CD8-positive, alpha-beta memory T cell (primary cell): ENCODE data around the gene MAML2. TPM values are rescaled to one million over a fixed set of nuclear protein-coding genes. Genes with fewer than 3 reads are reported as not detected.
A peak's percentile ranks its signal among the peaks of the same experiment; 100 is the strongest.

Experiments used
- CTCF ChIA-PET: fragments of 350-600 bp; sonication (Branson Sonifier 250); formaldehyde crosslinking; loops from one replicate; lab custom pipeline; 2021; ENCODE audit warnings: antibody characterized with exemption; lab: Charles Lee
- POLR2A ChIA-PET: fragments of 350-600 bp; sonication (Branson Sonifier 250); formaldehyde crosslinking; loops from one replicate; lab custom pipeline; 2021; ENCODE audit warnings: antibody characterized with exemption; lab: Charles Lee
- DNase-seq, 5 donors: peaks; one replicate each; pipeline versions ENCODE4 v3.0.0 to v3.0.0-alpha.2; 2020 to 2022; ENCODE audit warnings: mixed read lengths in 1 of 5
- H3K27ac ChIP-seq: one replicate; pipeline ENCODE4 v1.7.0; 2013; ENCODE audit warnings: low read depth, mild to moderate bottlenecking, low read length, moderate library complexity
- H3K27me3 ChIP-seq: 2 replicates; pipeline ENCODE4 v1.7.0; 2013; ENCODE audit warnings: low read length, mild to moderate bottlenecking; ENCODE audit not compliant: insufficient read depth, poor library complexity, severe bottlenecking
- H3K36me3 ChIP-seq: 2 replicates; pipeline ENCODE4 v1.7.0; 2013; ENCODE audit warnings: mild to moderate bottlenecking, low read length, moderate library complexity; ENCODE audit not compliant: insufficient read depth
- H3K4me1 ChIP-seq: 2 replicates; pipeline ENCODE4 v1.7.0; 2013; ENCODE audit warnings: mild to moderate bottlenecking, low read length, moderate library complexity; ENCODE audit not compliant: insufficient read depth
- H3K4me3 ChIP-seq: 2 replicates; pipeline ENCODE4 v1.7.0; 2013; ENCODE audit warnings: mild to moderate bottlenecking, low read length
- H3K9me3 ChIP-seq: 2 replicates; pipeline ENCODE4 v1.7.0; 2013; ENCODE audit warnings: mild to moderate bottlenecking, low read length
- H3K27ac Mint-ChIP-seq, 8 donors: one replicate each; pipeline ENCODE4 v1.8.0; 2020 to 2021; ENCODE audit warnings: mixed read lengths in 8 of 8, mild to moderate bottlenecking in 6 of 8, inconsistent platforms in 3 of 8, moderate library complexity in 3 of 8
- H3K27me3 Mint-ChIP-seq, 2 donors: one replicate each; pipeline ENCODE4 v1.8.0; 2020 to 2021; ENCODE audit warnings: mixed read lengths in 2 of 2, mild to moderate bottlenecking in 1 of 2, moderate library complexity in 1 of 2
- H3K36me3 Mint-ChIP-seq, 3 donors: one replicate each; pipeline ENCODE4 v1.8.0; 2020 to 2021; ENCODE audit warnings: mixed read lengths in 3 of 3, inconsistent platforms in 1 of 3, mild to moderate bottlenecking in 1 of 3
- H3K4me1 Mint-ChIP-seq, 3 donors: one replicate each; pipeline ENCODE4 v1.8.0; 2020 to 2021; ENCODE audit warnings: mixed read lengths in 3 of 3, inconsistent platforms in 1 of 3, mild to moderate bottlenecking in 1 of 3
- H3K4me3 Mint-ChIP-seq, 7 donors: one replicate each; pipeline ENCODE4 v1.8.0; 2020 to 2021; ENCODE audit warnings: mixed read lengths in 7 of 7, mild to moderate bottlenecking in 6 of 7, moderate library complexity in 4 of 7, inconsistent platforms in 2 of 7
- H3K9me3 Mint-ChIP-seq, 5 donors: one replicate each; pipeline ENCODE4 v1.8.0; 2020 to 2022; ENCODE audit warnings: mixed read lengths in 5 of 5, mild to moderate bottlenecking in 3 of 5, moderate library complexity in 2 of 5, inconsistent platforms in 1 of 5
- polyA plus RNA-seq: library from polyadenylated mRNA; unstranded; fragments of 300-500 nt; fragmentation: Illumina TruSeq; gene quantifications from one replicate; pipeline ENCODE4 v1.2.3, GENCODE V29; 2021
- total RNA-seq, 2 experiments: library from RNA; stranded (reverse); gene quantifications; one replicate each; pipeline ENCODE4 v1.2.3, GENCODE V29; 2021

Gene MAML2
- total and polyA plus RNA-seq, 3 experiments from 2014 or later, result 11.1 to 15.9 (median 15.6) TPM

- Histone ChIP-seq H3K4me3 (no peak overlapping the region), H3K27ac (peak overlapping the region; percentile 60), H3K4me1 (peaks cover 36% of the 10 kb centered on the region), H3K36me3 (no peaks in the 10 kb centered on the region), H3K27me3 (no peaks in the 10 kb centered on the region), H3K9me3 (no peaks in the 10 kb centered on the region)
- Mint-ChIP-seq H3K36me3 (peaks cover 0 to 13% (median 8%) of the 10 kb centered on the region in 3 donors), H3K27ac (peak overlapping the region; percentile 68 to 96 (median 91)), H3K9me3 (no peaks in the 10 kb centered on the region), H3K4me1 (peaks cover 43 to 71% (median 54%) of the 10 kb centered on the region in 3 donors), H3K4me3 (peak overlapping the region in 6 of 7 donors; percentile 14 to 78 (median 52)), H3K27me3 (no peaks in the 10 kb centered on the region)
- no peak for DNase-seq
- ChIA-PET CTCF (interaction anchor here (1.4 kb wide), 1 partner anchor 187 kb away, joined by 8 read pairs; the partner anchor contains the start of gene MAML2), POLR2A (no interaction called here)
Observed at GRCh38 chr11:96156379-96156722, 186.6 kb downstream of the MAML2 start.

GRCh38 chr11:96155627-96156378, 187.2 kb downstream of the MAML2 start:
- H3K27me3 ChIP-seq, result no peaks in the 10 kb centered on the region
- H3K4me1 ChIP-seq, result peaks cover 41% of the 10 kb centered on the region
- Mint-ChIP-seq H3K27ac (peak overlapping the region; percentile 73 to 96 (median 90)), H3K27me3 (no peaks in the 10 kb centered on the region), H3K4me1 (peaks cover 39 to 66% (median 54%) of the 10 kb centered on the region in 3 donors), H3K4me3 (peak overlapping the region in 4 of 7 donors; percentile 13 to 72 (median 52)), H3K9me3 (no peaks in the 10 kb centered on the region), H3K36me3 (peaks cover 0 to 13% (median 8%) of the 10 kb centered on the region in 3 donors)
- ChIA-PET CTCF (interaction anchor here (1.4 kb wide), 1 partner anchor 188 kb away, joined by 8 read pairs; the partner anchor contains the start of gene MAML2), POLR2A (interaction anchor here (0.7 kb wide), 1 partner anchor 188 kb away, joined by 4 read pairs; no protein-coding TSS in a partner anchor)
- no peaks in the 10 kb centered on the region for H3K9me3 ChIP-seq
- H3K4me3 ChIP-seq, result no peak overlapping the region
- H3K27ac ChIP-seq, result peak overlapping the region; percentile 60
- no peaks in the 10 kb centered on the region for H3K36me3 ChIP-seq
- no peak for DNase-seq

- Mint-ChIP-seq H3K4me1 (peaks cover 39 to 59% (median 54%) of the 10 kb centered on the region in 3 donors), H3K9me3 (no peaks in the 10 kb centered on the region), H3K27ac (no peak overlapping the region), H3K36me3 (peaks cover 0 to 13% (median 8%) of the 10 kb centered on the region in 3 donors), H3K27me3 (no peaks in the 10 kb centered on the region), H3K4me3 (no peak overlapping the region)
- H3K27ac ChIP-seq, result no peak overlapping the region
- ChIA-PET CTCF (interaction anchor here (0.7 to 1.4 kb wide), 2 partner anchors 11 to 188 kb away, joined by 3 to 8 read pairs; partner anchors contain the start of gene MAML2), POLR2A (no interaction called here)
- no peaks in the 10 kb centered on the region for H3K27me3 ChIP-seq
- peaks cover 47% of the 10 kb centered on the region for H3K4me1 ChIP-seq
- H3K36me3 ChIP-seq, result no peaks in the 10 kb centered on the region
- no peak overlapping the region for H3K4me3 ChIP-seq
- no peak for DNase-seq
- H3K9me3 ChIP-seq, result no peaks in the 10 kb centered on the region
Observed at GRCh38 chr11:96154802-96155520, 188.0 kb downstream of the MAML2 start.

- no peak for DNase-seq
- no peak overlapping the region for H3K4me3 ChIP-seq
- no peaks in the 10 kb centered on the region for H3K36me3 ChIP-seq
- no peaks in the 10 kb centered on the region for H3K9me3 ChIP-seq
- H3K36me3 Mint-ChIP-seq, result peaks cover 0 to 12% (median 11%) of the 10 kb centered on the region in 3 donors
- H3K4me3 Mint-ChIP-seq, result no peak overlapping the region
- peaks cover 28 to 45% (median 41%) of the 10 kb centered on the region in 3 donors for H3K4me1 Mint-ChIP-seq
- H3K27ac ChIP-seq, result no peak overlapping the region
- no peaks in the 10 kb centered on the region for H3K27me3 ChIP-seq
- no peaks in the 10 kb centered on the region for H3K9me3 Mint-ChIP-seq
- H3K27me3 Mint-ChIP-seq, result no peaks in the 10 kb centered on the region
- peak overlapping the region in 3 of 8 donors; percentile 0 to 66 (median 0) for H3K27ac Mint-ChIP-seq
- POLR2A ChIA-PET, result no interaction called here
- peaks cover 39% of the 10 kb centered on the region for H3K4me1 ChIP-seq
- CTCF ChIA-PET, result no interaction called here
Observed at GRCh38 chr11:96152623-96153022, 190.4 kb downstream of the MAML2 start.

- Mint-ChIP-seq H3K36me3 (peaks cover 0 to 14% (median 11%) of the 10 kb centered on the region in 3 donors), H3K9me3 (no peaks in the 10 kb centered on the region), H3K4me3 (no peak overlapping the region), H3K27me3 (no peaks in the 10 kb centered on the region), H3K27ac (no peak overlapping the region), H3K4me1 (peaks cover 16 to 41% (median 35%) of the 10 kb centered on the region in 3 donors)
- ChIA-PET POLR2A (no interaction called here), CTCF (interaction anchor here (1.1 kb wide), 1 partner anchor 192 kb away, joined by 4 read pairs; the partner anchor contains the start of gene MAML2)
- H3K27me3 ChIP-seq, result no peaks in the 10 kb centered on the region
- no peak overlapping the region for H3K4me3 ChIP-seq
- no peaks in the 10 kb centered on the region for H3K36me3 ChIP-seq
- H3K27ac ChIP-seq, result no peak overlapping the region
- peaks cover 28% of the 10 kb centered on the region for H3K4me1 ChIP-seq
- H3K9me3 ChIP-seq, result no peaks in the 10 kb centered on the region
- no peak for DNase-seq
Observed at GRCh38 chr11:96151501-96151900, 191.5 kb downstream of the MAML2 start.

GRCh38 chr11:96150609-96151008, 192.4 kb downstream of the MAML2 start:
- H3K4me3 Mint-ChIP-seq, result no peak overlapping the region
- POLR2A ChIA-PET, result no interaction called here

GRCh38 chr11:96149743-96150555, 193.0 kb downstream of the MAML2 start:
- Mint-ChIP-seq H3K27ac (no peak overlapping the region), H3K36me3 (peaks cover 0 to 18% (median 11%) of the 10 kb centered on the region in 3 donors), H3K4me3 (no peak overlapping the region), H3K27me3 (no peaks in the 10 kb centered on the region), H3K9me3 (no peaks in the 10 kb centered on the region), H3K4me1 (peaks cover 11 to 39% (median 29%) of the 10 kb centered on the region in 3 donors)
- Histone ChIP-seq H3K27ac (no peak overlapping the region), H3K4me3 (no peak overlapping the region), H3K4me1 (peaks cover 20% of the 10 kb centered on the region), H3K27me3 (no peaks in the 10 kb centered on the region), H3K9me3 (no peaks in the 10 kb centered on the region), H3K36me3 (no peaks in the 10 kb centered on the region)
- CTCF ChIA-PET, result interaction anchor here (1.1 kb wide), 1 partner anchor 193 kb away, joined by 4 read pairs; the partner anchor contains the start of gene MAML2
- POLR2A ChIA-PET, result no interaction called here
- no peak for DNase-seq

More at GRCh38 chr11:96150609-96151008, 192.4 kb downstream of the MAML2 start:
- Mint-ChIP-seq H3K9me3 (no peaks in the 10 kb centered on the region), H3K4me1 (peaks cover 9 to 37% (median 26%) of the 10 kb centered on the region in 3 donors), H3K27ac (no peak overlapping the region), H3K36me3 (peaks cover 0 to 16% (median 11%) of the 10 kb centered on the region in 3 donors), H3K27me3 (no peaks in the 10 kb centered on the region)
- Histone ChIP-seq H3K4me1 (peaks cover 19% of the 10 kb centered on the region), H3K9me3 (no peaks in the 10 kb centered on the region), H3K36me3 (no peaks in the 10 kb centered on the region), H3K4me3 (no peak overlapping the region), H3K27ac (no peak overlapping the region), H3K27me3 (no peaks in the 10 kb centered on the region)
- CTCF ChIA-PET, result interaction anchor here (1.1 kb wide), 1 partner anchor 193 kb away, joined by 4 read pairs; the partner anchor contains the start of gene MAML2
- DNase-seq, result no peak
